HG03565 (cell line): ENCODE results near the gene KLK12.

ENCODE experiments used
- ATAC-seq: cut with Tn5 transposase; IDR thresholded peaks from one replicate; pipeline ENCODE4 v1.9.1; 2021; ENCODE audit warnings: mild to moderate bottlenecking, moderate library complexity; ENCODE audit not compliant: unreplicated experiment

Gene KLK12

GRCh38 chr19:51055866-51056265 lies 21.1 kb upstream of the KLK12 start:
- ATAC-seq, result no peak

DNA sequence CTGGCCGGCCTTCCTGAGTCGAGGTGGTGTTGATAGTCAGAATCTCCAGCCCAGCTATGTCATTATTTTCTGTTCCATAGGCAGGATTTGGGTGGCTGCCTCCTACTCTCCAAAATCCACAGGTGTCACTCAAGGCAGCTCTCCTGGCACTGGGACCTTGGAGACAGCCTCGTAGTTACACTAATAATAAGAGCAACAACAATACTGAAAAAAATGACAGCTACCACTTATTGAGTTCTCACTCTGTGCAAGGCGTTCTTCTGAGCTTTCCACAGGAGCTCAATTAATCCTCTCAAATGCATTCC lies 12.2 kb upstream of the KLK12 start:
- no peak for ATAC-seq

DNA sequence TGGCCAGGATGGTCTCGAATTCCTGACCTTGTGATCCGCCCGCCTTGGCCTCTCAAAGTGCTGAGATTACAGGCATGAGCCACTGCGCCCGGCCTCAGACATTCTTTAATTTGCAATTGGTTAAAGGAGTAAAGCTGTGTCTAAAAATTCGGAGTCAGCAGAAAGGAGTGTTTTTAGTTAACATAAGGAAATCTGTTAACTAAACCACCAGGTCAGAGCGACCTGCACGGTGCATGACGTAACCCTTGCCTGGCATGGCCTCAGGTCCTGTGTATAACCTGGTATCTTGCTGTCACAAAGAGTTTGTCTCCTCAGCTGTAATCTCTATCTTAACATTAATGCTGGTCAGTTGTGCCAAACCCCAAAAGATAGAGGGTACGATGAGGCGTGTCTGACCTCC lies 9.5 kb upstream of the KLK12 start:
- no peak for ATAC-seq

- no peak for ATAC-seq
These were observed 8.7 kb upstream of the KLK12 start for GRCh38 chr19:51043497-51043896.

DNA sequence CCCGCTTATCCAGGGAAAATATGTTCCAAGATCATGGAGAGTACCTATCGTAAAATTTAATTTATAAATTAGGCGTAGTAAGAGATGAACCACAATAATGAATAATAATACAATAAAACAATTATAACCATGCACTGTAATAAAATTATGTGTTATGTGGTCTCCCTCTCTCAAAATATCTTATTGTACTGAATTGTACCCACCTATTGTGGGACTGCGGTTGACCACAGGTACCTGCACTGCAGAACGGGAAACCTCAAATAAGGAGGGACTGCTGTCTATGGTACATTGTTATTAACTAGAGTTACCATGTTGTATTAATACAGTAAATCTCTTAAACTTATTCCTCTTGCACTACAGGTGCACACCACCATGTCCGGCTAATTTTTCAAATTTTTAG lies 5.3 kb upstream of the KLK12 start:
- no peak for ATAC-seq

DNA sequence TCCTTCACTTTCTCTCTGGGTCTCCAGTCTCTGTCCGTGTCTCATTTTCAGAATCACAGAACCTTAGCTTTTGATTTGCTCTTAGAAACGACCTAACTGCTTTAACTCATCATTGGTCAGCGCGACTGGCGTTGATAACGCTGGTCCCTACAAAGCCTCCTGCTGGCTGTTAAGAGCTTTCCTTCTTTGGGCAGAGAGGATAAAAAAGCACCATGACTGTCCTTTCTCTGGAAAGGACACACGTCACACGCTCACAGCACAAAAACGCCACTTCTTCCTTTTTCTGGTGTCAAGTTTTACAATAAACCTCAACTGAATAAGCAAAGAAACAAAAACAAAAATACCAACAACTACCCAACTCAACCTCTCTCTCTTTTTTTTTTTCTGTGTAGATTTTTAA lies 1.7 kb upstream of the KLK12 start:
- no peak for ATAC-seq

- ATAC-seq, result no peak
These were observed 2.9 kb downstream of the KLK12 start for GRCh38 chr19:51031880-51032225.

GRCh38 chr19:51031220-51031879 lies 3.5 kb downstream of the KLK12 start:
- no peak for ATAC-seq

GRCh38 chr19:51030631-51031030 lies 4.2 kb downstream of the KLK12 start:
- no peak for ATAC-seq

- ATAC-seq, result no peak
These were observed 5.1 kb downstream of the KLK12 start for GRCh38 chr19:51029718-51030117.

- ATAC-seq, result no peak
These were observed 6.9 kb downstream of the KLK12 start for GRCh38 chr19:51027873-51028272.

DNA sequence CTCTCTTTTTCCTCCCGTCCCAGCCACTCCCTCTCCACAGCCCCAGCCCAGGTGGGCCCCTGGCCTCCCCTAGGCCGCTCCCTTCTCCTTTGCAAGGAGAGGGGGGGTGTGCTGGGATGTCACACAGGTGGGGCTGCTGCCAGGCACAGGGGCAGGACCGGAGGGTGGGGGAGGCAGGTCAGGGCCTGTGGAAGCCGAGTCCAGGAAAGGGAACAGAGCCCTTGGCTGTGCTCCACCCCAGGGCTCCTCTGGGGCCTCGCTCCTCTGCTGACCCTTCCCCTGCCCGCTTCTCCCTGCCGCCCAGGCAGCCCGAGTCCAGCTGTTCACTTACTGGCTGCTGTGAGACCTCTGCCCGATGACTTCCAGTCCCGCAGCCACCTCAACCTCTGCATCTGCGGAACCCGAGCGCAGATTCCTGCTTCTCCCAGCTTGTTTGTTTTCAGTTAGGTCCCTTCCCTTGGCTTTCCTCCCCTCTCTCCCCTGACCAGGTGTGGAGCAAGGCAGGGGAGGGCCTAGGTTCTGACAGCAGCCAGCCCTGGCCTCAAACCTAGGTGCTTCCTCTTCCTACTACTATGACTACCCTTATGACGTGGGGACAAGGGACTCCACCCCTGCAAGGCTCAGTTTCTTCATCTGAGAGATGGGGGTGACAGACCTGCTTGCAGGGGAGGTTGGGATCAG lies 7.5 kb downstream of the KLK12 start:
- ATAC-seq, result no peak

DNA sequence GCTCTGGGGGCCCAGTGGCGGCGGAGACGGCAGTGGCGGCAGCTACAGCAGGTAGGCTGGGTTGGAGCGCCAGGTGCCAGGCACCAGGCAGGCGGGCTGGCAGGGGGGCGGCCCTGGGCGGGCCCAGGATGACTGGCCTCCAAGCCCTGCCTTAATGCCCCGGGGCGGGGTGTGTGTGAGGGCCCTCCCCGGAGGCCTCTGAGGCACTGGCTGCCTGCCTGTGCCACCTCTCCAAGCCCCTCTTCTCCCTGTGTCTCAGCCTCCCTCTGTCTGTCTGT lies 8.3 kb downstream of the KLK12 start, which contains the start of gene KLK11:
TSS of gene KLK11 (minus strand) at position 63 of the 278 bp plus-strand sequence. CDS start 985 bp downstream, outside the sequence.
- no peak for ATAC-seq

- no peak for ATAC-seq
These were observed 8.8 kb downstream of the KLK12 start for GRCh38 chr19:51025809-51026553.

GRCh38 chr19:51025401-51025800 lies 9.4 kb downstream of the KLK12 start:
- ATAC-seq, result no peak

- ATAC-seq, result no peak
These were observed 9.9 kb downstream of the KLK12 start for GRCh38 chr19:51024924-51025323.

DNA sequence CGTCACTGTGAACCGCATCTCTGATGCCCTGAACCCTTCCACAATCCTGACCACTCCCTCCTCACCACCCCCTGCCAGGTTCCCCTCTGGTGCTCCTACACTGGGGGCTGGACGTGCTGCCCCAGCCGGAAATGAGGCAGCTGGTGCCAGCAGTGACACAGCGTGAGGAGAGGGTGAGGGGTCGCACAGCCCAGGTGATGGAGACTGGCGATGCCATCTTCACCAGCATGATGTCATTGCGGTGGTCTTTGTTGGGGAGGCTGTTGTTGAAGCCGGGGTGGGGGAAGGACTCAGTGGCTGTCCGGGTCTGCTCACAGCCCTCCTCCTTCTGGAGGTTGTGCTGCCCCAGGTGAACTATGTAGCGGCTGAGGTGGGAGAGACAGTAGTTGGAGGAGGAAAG lies 10.9 kb downstream of the KLK12 start:
- ATAC-seq, result no peak

GRCh38 chr19:51022526-51022925 lies 12.3 kb downstream of the KLK12 start:
- ATAC-seq, result no peak

- no peak for ATAC-seq
These were observed 13.7 kb downstream of the KLK12 start for GRCh38 chr19:51020988-51021651.

DNA sequence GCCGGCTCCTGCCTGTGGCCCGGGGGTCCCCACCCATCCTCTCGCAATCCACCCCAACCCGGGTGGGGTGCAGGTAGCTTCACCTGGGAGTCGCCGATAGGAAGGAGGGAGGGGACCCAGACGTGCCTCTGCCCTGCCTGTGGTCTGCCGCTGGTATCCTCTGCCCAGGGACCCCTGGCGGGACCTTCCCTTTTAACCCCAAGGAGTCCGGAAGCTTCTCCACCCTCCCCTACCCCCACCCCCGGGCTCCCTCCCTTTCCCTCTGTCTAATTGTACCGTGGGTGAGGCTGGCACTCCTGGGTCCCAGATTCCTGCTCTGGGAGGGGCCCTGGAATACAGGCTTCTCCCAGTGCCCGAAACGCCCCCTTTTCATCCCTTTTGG lies 15.3 kb downstream of the KLK12 start, which contains the start of gene KLK10:
TSS of gene KLK10 (minus strand) at position 166 of the 382 bp plus-strand sequence. CDS start 579 bp downstream, outside the sequence.
- ATAC-seq, result no peak

DNA sequence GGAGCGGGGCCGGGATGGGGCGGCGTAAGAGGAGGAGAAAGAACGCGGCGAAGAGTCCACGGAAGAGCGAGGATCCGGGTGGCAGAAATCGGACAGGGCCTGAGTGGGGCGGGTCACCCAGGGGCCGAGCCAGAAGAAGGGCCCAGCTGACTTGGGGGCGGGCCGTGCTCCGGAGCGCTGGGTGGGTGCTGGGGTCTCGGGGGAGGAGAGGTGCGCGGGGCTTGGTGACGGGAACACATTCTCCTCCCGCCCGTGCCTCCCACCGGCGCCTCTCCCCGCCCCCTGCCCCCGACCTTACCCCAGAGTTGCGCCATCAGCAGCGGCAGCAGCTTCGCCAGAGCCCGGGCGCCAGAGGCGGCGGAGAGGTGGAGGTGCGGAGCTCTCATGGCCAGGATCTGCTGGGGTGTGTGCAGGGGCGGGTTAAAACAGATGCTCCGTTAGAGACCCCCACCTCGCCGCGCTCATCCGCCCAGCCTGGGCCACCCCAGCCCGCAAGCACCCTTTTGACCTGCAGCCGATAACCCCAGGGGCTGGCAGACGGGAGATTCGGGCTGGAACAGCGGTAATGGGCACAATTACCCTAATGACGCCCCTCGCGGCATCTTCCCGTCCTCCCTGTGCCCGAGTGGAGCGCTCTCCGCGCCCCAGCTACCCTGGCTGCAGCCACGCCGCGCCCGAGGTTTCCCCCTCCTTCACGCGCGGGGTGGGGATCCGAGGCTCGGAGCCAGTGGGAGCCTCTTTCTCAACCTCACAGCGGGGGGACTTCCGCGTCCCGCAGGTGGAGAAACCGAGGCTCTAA lies 15.9 kb downstream of the KLK12 start:
- ATAC-seq, result no peak
